ENCODE measurements around the gene ARMS2. TPM values are rescaled to one million over a fixed set of nuclear protein-coding genes. Genes with fewer than 3 reads are reported as not detected.

ARMS2 gene
- total RNA-seq, 1 donor: not detected

- H3K4me3 ChIP-seq (ENCODE audit: insufficient read depth, low read length): no peak overlapping the region
- H3K9me3 ChIP-seq (ENCODE audit: low read depth, low read length): no peaks in the 10 kb centered on the region
- H4K20me1 ChIP-seq (ENCODE audit: insufficient read depth, low read length): peaks cover 29% of the 10 kb centered on the region
- peak; percentile 46 for DNase-seq (ENCODE audit: insufficient read length, low spot score, missing footprints)
- peaks cover 54% of the 10 kb centered on the region for H3K79me2 ChIP-seq (ENCODE audit: insufficient read depth, low read length)
- H3K4me2 ChIP-seq (ENCODE audit: insufficient read depth, low read length): no peak overlapping the region
- no peaks in the 10 kb centered on the region for H3K27me3 ChIP-seq (ENCODE audit: insufficient read depth, low read length)
- peaks cover 9% of the 10 kb centered on the region for H3K4me1 ChIP-seq (ENCODE audit: insufficient read depth, low read length)
- peaks cover 8% of the 10 kb centered on the region for H3K36me3 ChIP-seq (ENCODE audit: insufficient read depth, low read length)
- TF ChIP-seq CTCF (IDR thresholded peaks at IDR 0.05; ENCODE audit: extremely low read depth, low read depth, low read length): no peak
- H3K27ac ChIP-seq (ENCODE audit: low read depth, low read length): no peak overlapping the region
- no peak overlapping the region for H2AFZ ChIP-seq (ENCODE audit: low read length)
Measured at GRCh38 chr10:122480146-122480833, 25.8 kb downstream of the ARMS2 start.

- no peaks in the 10 kb centered on the region for H3K4me1 ChIP-seq (ENCODE audit: insufficient read depth, low read length)
- no peaks in the 10 kb centered on the region for H3K9me3 ChIP-seq (ENCODE audit: low read depth, low read length)
- H3K4me3 ChIP-seq (ENCODE audit: insufficient read depth, low read length): no peak overlapping the region
- no peaks in the 10 kb centered on the region for H3K27me3 ChIP-seq (ENCODE audit: insufficient read depth, low read length)
- peaks cover 53% of the 10 kb centered on the region for H3K79me2 ChIP-seq (ENCODE audit: insufficient read depth, low read length)
- H2AFZ ChIP-seq (ENCODE audit: low read length): no peak overlapping the region
- H3K36me3 ChIP-seq (ENCODE audit: insufficient read depth, low read length): peaks cover 8% of the 10 kb centered on the region
- no peak overlapping the region for H3K4me2 ChIP-seq (ENCODE audit: insufficient read depth, low read length)
- no peak overlapping the region for H3K27ac ChIP-seq (ENCODE audit: low read depth, low read length)
- peaks cover 22% of the 10 kb centered on the region for H4K20me1 ChIP-seq (ENCODE audit: insufficient read depth, low read length)
- DNase-seq (ENCODE audit: insufficient read length, low spot score, missing footprints): no peak
- no peak for TF ChIP-seq CTCF (IDR thresholded peaks at IDR 0.05; ENCODE audit: extremely low read depth, low read depth, low read length)
Measured at GRCh38 chr10:122481296-122482056, 27.0 kb downstream of the ARMS2 start.

GRCh38 chr10:122484276-122485060 is 30.0 kb downstream of the ARMS2 start:
- no peak overlapping the region for H3K4me2 ChIP-seq (ENCODE audit: insufficient read depth, low read length)
- DNase-seq (ENCODE audit: insufficient read length, low spot score, missing footprints): peak; percentile 17
- no peaks in the 10 kb centered on the region for H3K4me1 ChIP-seq (ENCODE audit: insufficient read depth, low read length)
- H3K4me3 ChIP-seq (ENCODE audit: insufficient read depth, low read length): no peak overlapping the region
- TF ChIP-seq CTCF (IDR thresholded peaks at IDR 0.05; ENCODE audit: extremely low read depth, low read depth, low read length): no peak
- peaks cover 36% of the 10 kb centered on the region for H3K79me2 ChIP-seq (ENCODE audit: insufficient read depth, low read length)
- H2AFZ ChIP-seq (ENCODE audit: low read length): no peak overlapping the region
- H3K27me3 ChIP-seq (ENCODE audit: insufficient read depth, low read length): no peaks in the 10 kb centered on the region
- H3K27ac ChIP-seq (ENCODE audit: low read depth, low read length): no peak overlapping the region
- peaks cover 18% of the 10 kb centered on the region for H4K20me1 ChIP-seq (ENCODE audit: insufficient read depth, low read length)
- H3K36me3 ChIP-seq (ENCODE audit: insufficient read depth, low read length): peaks cover 20% of the 10 kb centered on the region
- no peaks in the 10 kb centered on the region for H3K9me3 ChIP-seq (ENCODE audit: low read depth, low read length)
